H9 (cell line): ENCODE measurements around the gene WDR20. TPM values are rescaled to one million over a fixed set of nuclear protein-coding genes. Genes with fewer than 3 reads are reported as not detected.
"Not testable (repeated sequence)": the region's sequence is repeated elsewhere in the genome, so short reads cannot be mapped to it uniquely, and the experiment has no call there.

ENCODE experiments used
- DNase-seq: peaks from one replicate; pipeline ENCODE4 v3.0.0-alpha.2; 2017
- H2AFZ ChIP-seq: one replicate; pipeline ENCODE4 v1.6.1; 2013; ENCODE audit warnings: mild to moderate bottlenecking, low read length, control low read depth, moderate library complexity
- H2AK5ac ChIP-seq: 2 replicates; pipeline ENCODE4 v1.6.1; 2013; ENCODE audit warnings: low read length, control low read depth, mixed read lengths; ENCODE audit not compliant: insufficient read length
- H2BK120ac ChIP-seq: one replicate; pipeline ENCODE4 v1.6.1; 2013; ENCODE audit warnings: low read depth, mild to moderate bottlenecking, low read length, control low read depth, inconsistent platforms; ENCODE audit not compliant: poor library complexity, severe bottlenecking
- H2BK12ac ChIP-seq: 2 replicates; pipeline ENCODE4 v1.6.1; 2013; ENCODE audit warnings: low read length, control low read depth, mixed read lengths, low read depth; ENCODE audit not compliant: insufficient read length
- H2BK15ac ChIP-seq: 2 replicates; pipeline ENCODE4 v1.6.1; 2013; ENCODE audit warnings: low read depth, low read length, control low read depth
- H2BK20ac ChIP-seq: one replicate; pipeline ENCODE4 v1.6.1; 2013; ENCODE audit warnings: low read depth, mild to moderate bottlenecking, low read length, control low read depth, inconsistent platforms; ENCODE audit not compliant: poor library complexity, severe bottlenecking
- H2BK5ac ChIP-seq: 2 replicates; pipeline ENCODE4 v1.6.1; 2013; ENCODE audit warnings: low read length, control low read depth, mixed read lengths; ENCODE audit not compliant: insufficient read length
- H3K14ac ChIP-seq: 2 replicates; pipeline ENCODE4 v1.6.1; 2013; ENCODE audit warnings: low read length, control low read depth; ENCODE audit not compliant: insufficient read depth
- H3K18ac ChIP-seq: 2 replicates; pipeline ENCODE4 v1.6.1; 2013; ENCODE audit warnings: low read depth, mild to moderate bottlenecking, mixed read lengths, low read length, control low read depth; ENCODE audit not compliant: insufficient read length
- H3K23ac ChIP-seq: 2 replicates; pipeline ENCODE4 v1.6.1; 2013; ENCODE audit warnings: low read length, control low read depth, mixed read lengths, low read depth; ENCODE audit not compliant: insufficient read length
- H3K23me2 ChIP-seq: 2 replicates; pipeline ENCODE4 v1.6.1; 2013; ENCODE audit warnings: low read depth, mild to moderate bottlenecking, mixed read lengths, low read length, control low read depth; ENCODE audit not compliant: insufficient read length, poor library complexity, severe bottlenecking
- H3K27ac ChIP-seq: 2 replicates; pipeline ENCODE4 v1.5.1; 2013; ENCODE audit warnings: low read length, control low read depth, mixed read lengths, low read depth; ENCODE audit not compliant: insufficient read length
- H3K27me3 ChIP-seq: 2 replicates; pipeline ENCODE4 v1.6.1; 2013; ENCODE audit warnings: low read length, control low read depth, inconsistent platforms; ENCODE audit not compliant: insufficient read depth
- H3K4ac ChIP-seq: 2 replicates; pipeline ENCODE4 v1.6.1; 2013; ENCODE audit warnings: low read depth, mild to moderate bottlenecking, control low read depth, inconsistent platforms, low read length, moderate library complexity
- H3K4me1 ChIP-seq: 2 replicates; pipeline ENCODE4 v1.6.1; 2013; ENCODE audit warnings: low read length, control low read depth, inconsistent platforms; ENCODE audit not compliant: insufficient read depth
- H3K4me2 ChIP-seq: 2 replicates; pipeline ENCODE4 v1.6.1; 2013; ENCODE audit warnings: low read length, control low read depth, mixed read lengths; ENCODE audit not compliant: insufficient read length, insufficient read depth
- H3K56ac ChIP-seq: 2 replicates; pipeline ENCODE4 v1.6.1; 2013; ENCODE audit warnings: low read depth, mild to moderate bottlenecking, mixed read lengths, low read length, control low read depth; ENCODE audit not compliant: insufficient read length
- H3K79me1 ChIP-seq: 2 replicates; pipeline ENCODE4 v1.6.1; 2013; ENCODE audit warnings: low read depth, mild to moderate bottlenecking, moderate library complexity, low read length, control low read depth, inconsistent platforms; ENCODE audit not compliant: insufficient read depth, poor library complexity, severe bottlenecking
- H3K79me2 ChIP-seq: 2 replicates; pipeline ENCODE4 v1.6.1; 2013; ENCODE audit warnings: low read length, control low read depth, inconsistent platforms; ENCODE audit not compliant: insufficient read depth
- H3K9ac ChIP-seq: 2 replicates; pipeline ENCODE4 v1.6.1; 2013; ENCODE audit warnings: low read length, control low read depth, mixed read lengths; ENCODE audit not compliant: insufficient read length; ENCODE audit errors: extremely low read depth
- H3K9me3 ChIP-seq: one replicate; pipeline ENCODE4 v1.6.1; 2013; ENCODE audit warnings: low read depth, low read length, inconsistent platforms; ENCODE audit not compliant: control insufficient read depth
- H3T11ph ChIP-seq: one replicate; pipeline ENCODE4 v1.6.1; 2013; ENCODE audit warnings: mild to moderate bottlenecking, low read length, control low read depth, inconsistent platforms
- H4K20me1 ChIP-seq: one replicate; pipeline ENCODE4 v1.6.1; 2013; ENCODE audit not compliant: control insufficient read depth, insufficient read length, insufficient read depth
- H4K5ac ChIP-seq: 2 replicates; pipeline ENCODE4 v1.6.1; 2013; ENCODE audit warnings: low read depth, mild to moderate bottlenecking, mixed read lengths, low read length, control low read depth; ENCODE audit not compliant: insufficient read length
- H4K8ac ChIP-seq: replicated peaks from 2 replicates; pipeline ENCODE4 v1.6.1; 2013; ENCODE audit warnings: low read length, control low read depth, mixed read lengths, low read depth; ENCODE audit not compliant: insufficient read length
- H4K91ac ChIP-seq: 2 replicates; pipeline ENCODE4 v1.6.1; 2013; ENCODE audit warnings: low read depth, mild to moderate bottlenecking, moderate library complexity, mixed read lengths, low read length, control low read depth; ENCODE audit not compliant: insufficient read length
- H3K27ac Mint-ChIP-seq, 3 experiments: 2 replicates in 2 of 3; 3 replicates in 1 of 3; pipeline ENCODE4 v1.8.0; 2020 to 2021; ENCODE audit warnings: mixed read lengths in 3 of 3, mild to moderate bottlenecking in 1 of 3, moderate library complexity in 1 of 3
- H3K27me3 Mint-ChIP-seq: 2 replicates; pipeline ENCODE4 v1.8.0; 2021; ENCODE audit warnings: low read depth, mild to moderate bottlenecking, moderate library complexity, mixed read lengths
- H3K36me3 Mint-ChIP-seq, 3 experiments: 2 replicates in 2 of 3; 3 replicates in 1 of 3; pipeline ENCODE4 v1.8.0; 2020 to 2021; ENCODE audit warnings: low read depth in 3 of 3, mixed read lengths in 3 of 3; ENCODE audit not compliant: insufficient read depth in 1 of 3
- H3K4me1 Mint-ChIP-seq, 2 experiments: 2 replicates each; pipeline ENCODE4 v1.8.0; 2020; ENCODE audit warnings: mixed read lengths in 2 of 2
- H3K4me3 Mint-ChIP-seq, 2 experiments: 2 replicates in 1 of 2; 3 replicates in 1 of 2; pipeline ENCODE4 v1.8.0; 2020 to 2021; ENCODE audit warnings: mild to moderate bottlenecking in 2 of 2, mixed read lengths in 2 of 2, moderate library complexity in 1 of 2
- H3K9me3 Mint-ChIP-seq, 2 experiments: 2 replicates in 1 of 2; 3 replicates in 1 of 2; pipeline ENCODE4 v1.8.0; 2020; ENCODE audit warnings: mild to moderate bottlenecking in 2 of 2, mixed read lengths in 2 of 2, moderate library complexity in 1 of 2
- WGBS: extraction: QIAGEN DNeasy Blood & Tissue Kit; methylation state at CpG from one replicate; pipeline ENCODE4 v1.1.7; 2013; ENCODE audit warnings: missing lambda C conversion rate, low lambda C conversion rate, mixed read lengths; ENCODE audit not compliant: insufficient read length; ENCODE audit errors: extremely low coverage; 5-methylcytosine and 5-hydroxymethylcytosine counted together
- total RNA-seq: library from RNA; stranded (reverse); gene quantifications from 2 replicates; pipeline ENCODE4 v1.2.1, GENCODE V29; 2021
- TF ChIP-seq, protein P1 (sequence below): fragments of 200-600 bp; sonication (generic); conservative IDR thresholded peaks from 3 replicates; pipeline ENCODE4 v1.8.0; 2021; ENCODE audit warnings: antibody characterized with exemption, mild to moderate bottlenecking

WDR20 gene
- total RNA-seq, 1 experiment from 2014 or later = 31.6 TPM

DNA sequence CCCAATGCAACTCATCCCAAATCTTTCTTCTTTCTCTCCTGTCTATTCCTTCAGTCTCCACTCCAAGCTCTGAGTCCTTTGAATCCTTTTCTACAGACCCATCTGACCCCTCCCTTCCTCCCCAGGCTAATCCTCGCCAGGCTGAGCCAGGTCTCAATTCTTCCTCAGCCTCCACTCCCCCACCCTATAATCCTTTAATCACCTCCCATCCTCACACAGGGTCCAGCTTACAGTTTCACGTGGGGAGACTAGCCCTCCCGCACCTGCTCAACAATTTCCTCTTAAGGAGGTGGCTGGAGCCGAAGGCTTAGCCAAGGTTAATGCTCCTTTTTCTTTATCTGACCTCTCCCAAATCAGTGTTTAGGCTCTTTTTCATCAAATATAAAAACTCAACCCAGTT, 101.5 kb downstream of the WDR20 start:
- H3K14ac ChIP-seq = no peak overlapping the region
- H4K91ac ChIP-seq = no peak overlapping the region
- Mint-ChIP-seq H3K36me3 (peaks cover 0 to 7% (median 0%) of the 10 kb centered on the region in 3 experiments; a peak in 3 of 7 replicates), H3K27me3 (no peaks in the 10 kb centered on the region; the same call in 1 of the 2 replicates), H3K27ac (no peak overlapping the region), H3K4me1 (no peaks in the 10 kb centered on the region), H3K4me3 (no peak overlapping the region), H3K9me3 (no peaks in the 10 kb centered on the region; a peak in 4 of 5 replicates)
- no peak overlapping the region for H3K27ac ChIP-seq
- no peaks in the 10 kb centered on the region for H3K79me1 ChIP-seq
- no peak overlapping the region for H3K56ac ChIP-seq
- TF ChIP-seq, protein P1, sequence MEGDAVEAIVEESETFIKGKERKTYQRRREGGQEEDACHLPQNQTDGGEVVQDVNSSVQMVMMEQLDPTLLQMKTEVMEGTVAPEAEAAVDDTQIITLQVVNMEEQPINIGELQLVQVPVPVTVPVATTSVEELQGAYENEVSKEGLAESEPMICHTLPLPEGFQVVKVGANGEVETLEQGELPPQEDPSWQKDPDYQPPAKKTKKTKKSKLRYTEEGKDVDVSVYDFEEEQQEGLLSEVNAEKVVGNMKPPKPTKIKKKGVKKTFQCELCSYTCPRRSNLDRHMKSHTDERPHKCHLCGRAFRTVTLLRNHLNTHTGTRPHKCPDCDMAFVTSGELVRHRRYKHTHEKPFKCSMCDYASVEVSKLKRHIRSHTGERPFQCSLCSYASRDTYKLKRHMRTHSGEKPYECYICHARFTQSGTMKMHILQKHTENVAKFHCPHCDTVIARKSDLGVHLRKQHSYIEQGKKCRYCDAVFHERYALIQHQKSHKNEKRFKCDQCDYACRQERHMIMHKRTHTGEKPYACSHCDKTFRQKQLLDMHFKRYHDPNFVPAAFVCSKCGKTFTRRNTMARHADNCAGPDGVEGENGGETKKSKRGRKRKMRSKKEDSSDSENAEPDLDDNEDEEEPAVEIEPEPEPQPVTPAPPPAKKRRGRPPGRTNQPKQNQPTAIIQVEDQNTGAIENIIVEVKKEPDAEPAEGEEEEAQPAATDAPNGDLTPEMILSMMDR = no peak
- no peak for DNase-seq
- no peak overlapping the region for H3K9ac ChIP-seq
- H4K8ac ChIP-seq = no peak overlapping the region
- H3K9me3 ChIP-seq = no peaks in the 10 kb centered on the region
- no peaks in the 10 kb centered on the region for H3K23me2 ChIP-seq
- H3K23ac ChIP-seq = no peak overlapping the region
- H4K5ac ChIP-seq = no peak overlapping the region
- H2AFZ ChIP-seq = no peak overlapping the region
- H3T11ph ChIP-seq = no peak overlapping the region
- no peaks in the 10 kb centered on the region for H4K20me1 ChIP-seq
- H3K79me2 ChIP-seq = no peaks in the 10 kb centered on the region
- H2BK120ac ChIP-seq = no peak overlapping the region
- H3K27me3 ChIP-seq = no peaks in the 10 kb centered on the region
- no CpG with 5 or more reads among the region's 4 CpGs for WGBS
- H2AK5ac ChIP-seq = no peak overlapping the region
- H2BK20ac ChIP-seq = no peak overlapping the region
- no peak overlapping the region for H2BK15ac ChIP-seq
- H3K4me2 ChIP-seq = no peak overlapping the region
- no peak overlapping the region for H2BK5ac ChIP-seq
- H3K4ac ChIP-seq = no peak overlapping the region
- H3K18ac ChIP-seq = no peak overlapping the region
- no peaks in the 10 kb centered on the region for H3K4me1 ChIP-seq
- no peak overlapping the region for H2BK12ac ChIP-seq

DNA sequence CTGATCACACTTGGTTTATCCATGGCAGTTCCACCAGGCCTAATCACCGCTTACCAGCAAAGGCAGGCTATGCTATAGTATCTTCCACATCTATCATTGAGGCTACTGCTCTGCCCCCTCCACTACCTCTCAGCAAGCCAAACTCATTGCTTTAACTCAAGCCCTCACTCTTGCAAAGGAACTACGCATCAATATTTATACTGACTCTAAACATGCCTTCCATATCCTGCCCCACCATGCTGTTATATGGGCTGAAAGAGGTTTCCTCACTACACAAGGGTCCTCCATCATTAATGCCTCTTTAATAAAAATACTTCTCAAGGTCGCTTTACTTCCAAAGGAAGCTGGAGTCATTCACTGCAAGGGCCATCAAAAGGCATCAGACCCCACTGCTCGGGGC, 104.1 kb downstream of the WDR20 start:
- H3K4me2 ChIP-seq, H4K20me1 ChIP-seq, H3K4me1 ChIP-seq, H3K9me3 Mint-ChIP-seq, H2BK5ac ChIP-seq, H3K14ac ChIP-seq, H3K56ac ChIP-seq, H4K8ac ChIP-seq, H2AK5ac ChIP-seq, H2BK15ac ChIP-seq, H3K79me1 ChIP-seq, H4K5ac ChIP-seq, H2BK20ac ChIP-seq, H3K9me3 ChIP-seq, H3K27ac Mint-ChIP-seq, H3K23me2 ChIP-seq, H3T11ph ChIP-seq, H3K9ac ChIP-seq, DNase-seq, H3K23ac ChIP-seq, H3K36me3 Mint-ChIP-seq, H3K79me2 ChIP-seq, H3K27me3 Mint-ChIP-seq, H3K18ac ChIP-seq, H3K4me1 Mint-ChIP-seq, H3K4ac ChIP-seq, H4K91ac ChIP-seq, H3K27ac ChIP-seq, H2BK120ac ChIP-seq, H2BK12ac ChIP-seq, H3K4me3 Mint-ChIP-seq, H2AFZ ChIP-seq, H3K27me3 ChIP-seq: not testable (repeated sequence)
- WGBS = no CpG with 5 or more reads among the region's 4 CpGs
